Stimulated activated CD8-positive, alpha-beta memory T cell treated with anti-CD3 and anti-CD28 coated beads, Interleukin-15, amount 100 ng/mL, for 4 hours (primary cell): ENCODE data around the gene FHL5.
"Not testable (repeated sequence)": the region's sequence is repeated elsewhere in the genome, so short reads cannot be mapped to it uniquely, and the experiment has no call there.

Experiments
- DNase-seq, 2 donors: peaks; one replicate each; pipeline ENCODE4 v3.0.0-alpha.2; 2020; ENCODE audit warnings: low read depth in 2 of 2

Gene FHL5

GRCh38 chr6:96610019-96610418 is 47.1 kb downstream of the FHL5 start:
- no peak for DNase-seq

GRCh38 chr6:96611342-96611991 is 48.5 kb downstream of the FHL5 start:
- DNase-seq: no peak

- no peak for DNase-seq
Observed at GRCh38 chr6:96613291-96613999, 50.5 kb downstream of the FHL5 start.

- no peak for DNase-seq
Observed at GRCh38 chr6:96620851-96621250, 57.9 kb downstream of the FHL5 start.

GRCh38 chr6:96621983-96622382 is 59.1 kb downstream of the FHL5 start:
- DNase-seq: no peak

GRCh38 chr6:96624957-96625356 is 62.0 kb downstream of the FHL5 start:
- DNase-seq: no peak

GRCh38 chr6:96626759-96627364 is 63.9 kb downstream of the FHL5 start:
- no peak for DNase-seq

GRCh38 chr6:96631248-96631647 is 68.3 kb downstream of the FHL5 start:
- DNase-seq: no peak

GRCh38 chr6:96637979-96638378 is 75.1 kb downstream of the FHL5 start:
- DNase-seq: not testable (repeated sequence)

GRCh38 chr6:96645106-96645505 is 82.2 kb downstream of the FHL5 start:
- no peak for DNase-seq

- no peak for DNase-seq
Observed at GRCh38 chr6:96649926-96650325, 87.0 kb downstream of the FHL5 start.

GRCh38 chr6:96651816-96652215 is 88.9 kb downstream of the FHL5 start:
- no peak for DNase-seq

GRCh38 chr6:96652552-96652951 is 89.6 kb downstream of the FHL5 start:
- no peak for DNase-seq

GRCh38 chr6:96653181-96653580 is 90.3 kb downstream of the FHL5 start:
- no peak for DNase-seq

- DNase-seq: no peak
Observed at GRCh38 chr6:96656567-96656966, 93.6 kb downstream of the FHL5 start.

GRCh38 chr6:96657344-96657743 is 94.4 kb downstream of the FHL5 start:
- DNase-seq: no peak

GRCh38 chr6:96659084-96659845 is 96.3 kb downstream of the FHL5 start:
- DNase-seq: no peak
